ENCODE data around the gene STPG1.

Gene STPG1

GRCh38 chr1:24416666-24417391 is 3.2 kb upstream of the STPG1 start:
- DNase-seq (ENCODE audit: low spot score), result peak; percentile 53

GRCh38 chr1:24415910-24416665 is 2.5 kb upstream of the STPG1 start:
- DNase-seq (ENCODE audit: low spot score), result no peak
- no peak for TF ChIP-seq CTCF (IDR thresholded peaks at IDR 0.05; ENCODE audit: extremely low read depth, missing control alignments)

More at GRCh38 chr1:24416666-24417391, 3.2 kb upstream of the STPG1 start:
- no peak for TF ChIP-seq CTCF (IDR thresholded peaks at IDR 0.05; ENCODE audit: extremely low read depth, missing control alignments)

GRCh38 chr1:24415334-24415909 is 1.8 kb upstream of the STPG1 start, which contains the start of gene NIPAL3:
Gene NIPAL3 (plus strand): TSS chr1:24415802. CDS start chr1:24419548, 3,746 bp downstream.
- peak; percentile 83 for TF ChIP-seq CTCF (IDR thresholded peaks at IDR 0.05; ENCODE audit: extremely low read depth, missing control alignments)

GRCh38 chr1:24414775-24415333 is 1.3 kb upstream of the STPG1 start:
- no peak for TF ChIP-seq CTCF (IDR thresholded peaks at IDR 0.05; ENCODE audit: extremely low read depth, missing control alignments)
- no peak for DNase-seq (ENCODE audit: low spot score)

More at GRCh38 chr1:24415334-24415909, 1.8 kb upstream of the STPG1 start, which contains the start of gene NIPAL3:
- DNase-seq (ENCODE audit: low spot score), result peak; percentile 92

GRCh38 chr1:24412408-24412807 is 1.2 kb downstream of the STPG1 start:
- no peak for DNase-seq (ENCODE audit: low spot score)
- TF ChIP-seq CTCF (IDR thresholded peaks at IDR 0.05; ENCODE audit: extremely low read depth, missing control alignments), result no peak

- TF ChIP-seq CTCF (IDR thresholded peaks at IDR 0.05; ENCODE audit: extremely low read depth, missing control alignments), result no peak
- DNase-seq (ENCODE audit: low spot score), result no peak
Observed at GRCh38 chr1:24411963-24412362, 1.6 kb downstream of the STPG1 start.
